Smooth muscle cell (in vitro differentiated cells): ENCODE data around the gene HTR6. TPM values are rescaled to one million over a fixed set of nuclear protein-coding genes. Genes with fewer than 3 reads are reported as not detected.

Experiments used
- DNase-seq: peaks from one replicate; lab custom pipeline; 2025; ENCODE audit not compliant: unreplicated experiment; lab: John Stamatoyannopoulos, UW
- H2AFZ ChIP-seq: fragments of 200-600 bp; sonication (generic); 2 replicates; pipeline ENCODE4 v1.6.0; 2016; ENCODE audit warnings: antibody characterized with exemption, low read depth, mild to moderate bottlenecking
- H3F3A ChIP-seq: fragments of 200-600 bp; sonication (generic); 2 replicates; pipeline ENCODE4 v1.6.0; 2017; ENCODE audit warnings: antibody characterized with exemption, low read depth
- H3K27ac ChIP-seq: fragments of 200-600 bp; sonication (generic); 2 replicates; pipeline ENCODE4 v1.5.1; 2016; ENCODE audit warnings: low read depth, mild to moderate bottlenecking
- H3K27me3 ChIP-seq: fragments of 200-600 bp; sonication (generic); 2 replicates; pipeline ENCODE4 v1.6.1; 2016; ENCODE audit warnings: low read depth, mild to moderate bottlenecking
- H3K36me3 ChIP-seq: fragments of 200-600 bp; sonication (generic); 2 replicates; pipeline ENCODE4 v1.5.1; 2016; ENCODE audit warnings: low read depth
- H3K4me1 ChIP-seq: fragments of 200-600 bp; sonication (generic); 2 replicates; pipeline ENCODE4 v1.5.1; 2016; ENCODE audit warnings: low read depth
- H3K4me2 ChIP-seq: fragments of 200-600 bp; sonication (generic); 2 replicates; pipeline ENCODE4 v1.6.0; 2016; ENCODE audit warnings: mild to moderate bottlenecking
- H3K4me3 ChIP-seq: fragments of 200-600 bp; sonication (generic); 2 replicates; pipeline ENCODE4 v1.5.1; 2016; ENCODE audit warnings: mild to moderate bottlenecking
- H3K79me2 ChIP-seq: fragments of 200-600 bp; sonication (generic); 2 replicates; pipeline ENCODE4 v1.6.0; 2016; ENCODE audit warnings: low read depth, mild to moderate bottlenecking
- H3K9ac ChIP-seq: fragments of 200-600 bp; sonication (generic); 2 replicates; pipeline ENCODE4 v1.6.0; 2016; ENCODE audit warnings: low read depth
- H3K9me3 ChIP-seq: fragments of 200-600 bp; sonication (generic); replicated peaks from 2 replicates; pipeline ENCODE4 v1.5.1; 2016; ENCODE audit warnings: low read depth
- H4K20me1 ChIP-seq: fragments of 200-600 bp; sonication (generic); 2 replicates; pipeline ENCODE4 v1.6.0; 2016; ENCODE audit warnings: low read depth
- WGBS: methylation state at CpG from one replicate; pipeline ENCODE4 v1.1.7; 2016; ENCODE audit warnings: low lambda C conversion rate; 5-methylcytosine and 5-hydroxymethylcytosine counted together
- polyA plus RNA-seq: library from polyadenylated mRNA; unstranded; fragments of >200 nt; fragmentation: Nextera tagmentation; extraction: Ambion mirVana; gene quantifications from 2 replicates; pipeline ENCODE4 v1.2.1, GENCODE V29; 2016
- total RNA-seq: library from RNA; depleted of rRNA; stranded (reverse); fragments of >200 nt; gene quantifications from 2 replicates; pipeline ENCODE4 v1.2.3, GENCODE V29; 2014
- TF ChIP-seq, protein P1 (sequence below): fragments of 200-600 bp; sonication (generic); IDR thresholded peaks from 2 replicates; pipeline ENCODE4 v1.5.1; 2017; ENCODE audit warnings: borderline replicate concordance, mild to moderate bottlenecking, antibody characterized with exemption; ENCODE audit not compliant: insufficient read depth, poor library complexity, severe bottlenecking

The HTR6 gene
- total and polyA plus RNA-seq, 2 experiments from 2014 or later, result not detected

DNA sequence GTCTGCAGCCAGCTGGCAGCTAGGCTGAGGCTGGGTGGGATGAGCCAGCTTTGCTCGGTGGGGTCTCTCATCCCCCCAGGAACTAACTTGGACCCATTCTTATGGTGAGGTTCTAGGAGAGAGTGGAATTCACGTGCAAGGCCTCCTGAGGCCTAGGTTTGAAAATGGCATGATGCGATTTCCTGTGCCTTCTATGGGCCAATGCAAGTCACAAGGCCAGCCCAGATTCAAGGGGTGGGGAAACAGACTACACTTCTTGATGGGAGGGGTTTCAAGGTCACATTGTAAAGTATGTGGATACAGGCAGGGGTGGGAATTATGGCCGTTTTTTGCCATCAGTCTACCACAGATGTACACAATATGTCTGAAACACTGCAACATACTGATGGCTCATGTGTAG is 48.3 kb downstream of the HTR6 start:
- Histone ChIP-seq H3K4me1 (no peaks in the 10 kb centered on the region), H3F3A (no peaks in the 10 kb centered on the region), H3K79me2 (no peaks in the 10 kb centered on the region), H3K36me3 (no peaks in the 10 kb centered on the region), H4K20me1 (no peaks in the 10 kb centered on the region), H3K4me3 (no peak overlapping the region), H3K4me2 (no peak overlapping the region), H3K27ac (no peak overlapping the region), H3K27me3 (no peaks in the 10 kb centered on the region), H3K9ac (no peak overlapping the region), H2AFZ (no peak overlapping the region), H3K9me3 (no peaks in the 10 kb centered on the region)
- TF ChIP-seq, protein P1, sequence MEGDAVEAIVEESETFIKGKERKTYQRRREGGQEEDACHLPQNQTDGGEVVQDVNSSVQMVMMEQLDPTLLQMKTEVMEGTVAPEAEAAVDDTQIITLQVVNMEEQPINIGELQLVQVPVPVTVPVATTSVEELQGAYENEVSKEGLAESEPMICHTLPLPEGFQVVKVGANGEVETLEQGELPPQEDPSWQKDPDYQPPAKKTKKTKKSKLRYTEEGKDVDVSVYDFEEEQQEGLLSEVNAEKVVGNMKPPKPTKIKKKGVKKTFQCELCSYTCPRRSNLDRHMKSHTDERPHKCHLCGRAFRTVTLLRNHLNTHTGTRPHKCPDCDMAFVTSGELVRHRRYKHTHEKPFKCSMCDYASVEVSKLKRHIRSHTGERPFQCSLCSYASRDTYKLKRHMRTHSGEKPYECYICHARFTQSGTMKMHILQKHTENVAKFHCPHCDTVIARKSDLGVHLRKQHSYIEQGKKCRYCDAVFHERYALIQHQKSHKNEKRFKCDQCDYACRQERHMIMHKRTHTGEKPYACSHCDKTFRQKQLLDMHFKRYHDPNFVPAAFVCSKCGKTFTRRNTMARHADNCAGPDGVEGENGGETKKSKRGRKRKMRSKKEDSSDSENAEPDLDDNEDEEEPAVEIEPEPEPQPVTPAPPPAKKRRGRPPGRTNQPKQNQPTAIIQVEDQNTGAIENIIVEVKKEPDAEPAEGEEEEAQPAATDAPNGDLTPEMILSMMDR, result no peak
- DNase-seq, result no peak
- 79% methylated on average over 4 of the region's 4 CpGs for WGBS

DNA sequence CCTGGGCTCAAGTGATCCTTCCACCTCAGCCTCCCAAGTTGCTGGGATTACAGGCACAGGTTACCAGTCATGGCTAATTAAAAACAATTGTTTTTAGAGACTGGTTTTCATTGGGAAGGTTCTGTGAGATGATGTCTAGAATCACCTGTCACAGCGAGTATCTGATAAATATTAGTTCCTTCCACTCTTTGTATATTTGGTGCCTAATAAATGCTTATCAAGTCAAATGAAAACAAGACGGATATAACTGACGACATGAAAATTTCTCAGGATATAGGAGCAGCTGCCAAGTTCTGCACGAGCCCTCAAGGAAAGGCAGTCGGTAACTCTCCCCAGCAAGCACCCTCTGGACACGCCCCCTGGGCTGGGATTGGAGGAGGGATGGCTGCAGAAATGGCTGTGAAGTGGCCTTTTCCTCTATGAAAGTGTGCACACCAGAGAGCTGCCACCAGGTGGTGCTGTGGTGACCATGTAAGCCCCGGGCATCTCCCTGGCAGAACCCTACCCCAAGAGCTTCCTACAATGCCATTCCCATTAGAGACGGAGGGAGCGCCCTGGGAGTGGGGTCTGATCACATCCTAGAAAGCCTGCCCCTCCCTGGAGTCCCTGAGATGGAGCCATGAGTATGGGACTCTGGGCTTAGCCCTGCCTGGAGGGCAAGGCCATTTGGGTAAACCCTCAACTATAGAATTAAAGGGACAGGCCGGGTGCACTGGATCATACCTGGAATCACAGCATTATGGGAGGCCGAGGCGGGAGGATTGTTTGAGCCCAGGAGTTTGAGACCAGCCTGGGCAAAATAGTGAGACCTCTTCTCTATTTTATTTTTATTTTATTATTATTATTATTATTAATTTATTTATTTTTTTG is 50.9 kb downstream of the HTR6 start:
- 34% methylated on average over 12 of the region's 12 CpGs for WGBS
- no peaks in the 10 kb centered on the region for H3K79me2 ChIP-seq
- H3K27ac ChIP-seq, result no peak overlapping the region
- no peaks in the 10 kb centered on the region for H3F3A ChIP-seq
- H3K27me3 ChIP-seq, result no peaks in the 10 kb centered on the region
- H4K20me1 ChIP-seq, result no peaks in the 10 kb centered on the region
- DNase-seq, result peak; percentile 58
- TF ChIP-seq, protein P1, result peak; percentile 83
- H3K4me3 ChIP-seq, result no peak overlapping the region
- no peak overlapping the region for H2AFZ ChIP-seq
- no peaks in the 10 kb centered on the region for H3K36me3 ChIP-seq
- H3K4me2 ChIP-seq, result no peak overlapping the region
- no peaks in the 10 kb centered on the region for H3K4me1 ChIP-seq
- no peak overlapping the region for H3K9ac ChIP-seq
- no peaks in the 10 kb centered on the region for H3K9me3 ChIP-seq

DNA sequence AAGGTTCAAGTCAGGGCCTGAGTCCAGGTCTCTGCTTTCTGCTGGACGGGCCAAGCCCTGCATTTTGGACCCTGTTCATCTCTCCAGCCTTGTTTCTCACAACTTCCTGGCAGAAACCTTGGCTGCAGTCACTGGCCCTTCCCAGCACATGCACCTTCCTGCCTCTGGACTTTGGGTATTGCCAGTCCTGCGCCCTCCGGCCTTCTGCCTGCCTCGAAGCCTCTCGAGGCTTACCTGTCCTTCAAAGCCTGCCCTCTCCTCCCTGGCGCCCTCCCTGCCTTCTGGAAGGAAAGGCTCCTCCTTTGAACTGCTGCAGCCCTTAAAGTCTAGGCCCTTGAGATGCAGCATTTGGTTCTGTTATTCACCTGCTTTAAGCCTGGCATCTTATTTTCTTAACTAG is 52.8 kb downstream of the HTR6 start:
- Histone ChIP-seq H3K79me2 (no peaks in the 10 kb centered on the region), H4K20me1 (no peaks in the 10 kb centered on the region), H3K27me3 (no peaks in the 10 kb centered on the region), H2AFZ (no peak overlapping the region), H3K27ac (no peak overlapping the region), H3K4me2 (no peak overlapping the region), H3F3A (no peaks in the 10 kb centered on the region), H3K9ac (no peak overlapping the region), H3K9me3 (no peaks in the 10 kb centered on the region), H3K4me1 (no peaks in the 10 kb centered on the region), H3K36me3 (no peaks in the 10 kb centered on the region), H3K4me3 (no peak overlapping the region)
- DNase-seq, result no peak
- 90% methylated on average over 6 of the region's 6 CpGs for WGBS
- TF ChIP-seq, protein P1, result no peak

DNA sequence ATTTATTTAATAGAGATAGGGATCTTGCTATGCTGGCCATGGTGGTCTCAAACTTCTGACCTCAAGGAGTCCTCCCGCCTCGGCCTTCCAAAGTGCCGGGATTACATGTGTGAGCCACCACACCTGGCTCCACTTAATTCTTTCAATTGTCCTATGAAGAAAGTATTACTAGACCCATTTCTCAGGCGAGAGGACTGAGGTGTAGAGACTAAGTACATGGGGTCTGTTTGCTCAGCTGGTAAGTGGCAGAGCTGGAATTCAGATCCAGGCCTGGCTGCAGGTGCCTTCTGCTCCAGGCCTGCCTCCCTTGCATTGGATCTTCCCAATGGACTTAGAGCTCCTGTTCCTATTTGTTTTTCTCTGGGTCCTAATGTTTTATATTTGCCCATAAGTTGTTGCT is 55.5 kb downstream of the HTR6 start:
- no peak overlapping the region for H3K9ac ChIP-seq
- H3K4me1 ChIP-seq, result no peaks in the 10 kb centered on the region
- no peak overlapping the region for H3K4me3 ChIP-seq
- H2AFZ ChIP-seq, result no peak overlapping the region
- WGBS, result 92% methylated on average over 4 of the region's 4 CpGs
- H4K20me1 ChIP-seq, result no peaks in the 10 kb centered on the region
- TF ChIP-seq, protein P1, result no peak
- no peaks in the 10 kb centered on the region for H3K79me2 ChIP-seq
- H3K9me3 ChIP-seq, result no peaks in the 10 kb centered on the region
- H3K27me3 ChIP-seq, result no peaks in the 10 kb centered on the region
- no peak overlapping the region for H3K27ac ChIP-seq
- H3K4me2 ChIP-seq, result no peak overlapping the region
- H3F3A ChIP-seq, result no peaks in the 10 kb centered on the region
- no peak for DNase-seq
- H3K36me3 ChIP-seq, result no peaks in the 10 kb centered on the region
